GM12878 (cell line): ENCODE measurements around the gene AMBN. TPM values are rescaled to one million over a fixed set of nuclear protein-coding genes. Genes with fewer than 3 reads are reported as not detected.

Experiments used
- ATAC-seq: fragments of 200-7000 bp; cut with Tn5 transposase; 3 replicates; pipeline ENCODE4 v1.9.1; 2020; ENCODE audit warnings: mild to moderate bottlenecking, moderate library complexity
- BruUV-seq: library from RNA; stranded (reverse); fragments of 400-500 nt; replicated peaks from 2 replicates; lab custom pipeline; 2021; lab: Mats Ljungman, UMichigan
- CTCF ChIA-PET: fragments of 300-600 bp; sonication (Branson Sonifier 250); formaldehyde crosslinking; extraction: SDS; loops from one replicate; lab custom pipeline; 2021; ENCODE audit warnings: inconsistent platforms; lab: Yijun Ruan, JAX
- POLR2A ChIA-PET: fragments of 350-600 bp; formaldehyde crosslinking; extraction: SDS; loops from one replicate; lab custom pipeline; 2021; ENCODE audit warnings: inconsistent platforms; lab: Charles Lee
- RAD21 ChIA-PET: fragments of 300-600 bp; sonication (Branson Sonifier 250); formaldehyde crosslinking; loops from one replicate; lab custom pipeline; 2023; ENCODE audit warnings: antibody characterized with exemption; ENCODE audit not compliant: unreplicated experiment; lab: Charles Lee
- SMC1A ChIA-PET: fragments of 300-600 bp; sonication (Branson Sonifier 250); formaldehyde crosslinking; loops from one replicate; lab custom pipeline; 2023; ENCODE audit not compliant: unreplicated experiment, uncharacterized antibody; lab: Charles Lee
- DNase-seq: peaks from one replicate; pipeline ENCODE4 v3.0.0-alpha.2; 2011; ENCODE audit warnings: low read depth, low spot score
- FAIRE-seq: peaks from 3 replicates; lab custom pipeline; 2011; peaks lifted over from hg19 to GRCh38; lab: Jason Lieb, UNC
- H2AFZ ChIP-seq: 2 replicates; pipeline ENCODE4 v1.6.0; 2011; ENCODE audit warnings: low read depth, low read length, control low read depth; ENCODE audit not compliant: control insufficient read depth
- H3K27ac ChIP-seq: 2 replicates; pipeline ENCODE4 v1.5.1; 2011; ENCODE audit warnings: control low read depth; ENCODE audit not compliant: control insufficient read depth, insufficient read depth
- H3K27me3 ChIP-seq, 2 experiments: replicated peaks in 1 of 2; 2 replicates each; pipeline versions ENCODE4 v1.6.0 to v1.6.1; 2011; ENCODE audit warnings: low read length in 1 of 2; ENCODE audit not compliant: control insufficient read depth in 2 of 2, insufficient read depth in 2 of 2
- H3K36me3 ChIP-seq, 2 experiments: 2 replicates each; pipeline ENCODE4 v1.5.1; 2011; ENCODE audit warnings: low read length in 1 of 2; ENCODE audit not compliant: control insufficient read depth in 2 of 2, insufficient read depth in 2 of 2
- H3K4me1 ChIP-seq: 2 replicates; pipeline ENCODE4 v1.6.1; 2011; ENCODE audit warnings: mild to moderate bottlenecking, low read length, moderate library complexity, mixed read lengths; ENCODE audit not compliant: control insufficient read depth, insufficient read depth
- H3K4me2 ChIP-seq: 2 replicates; pipeline ENCODE4 v1.6.0; 2011; ENCODE audit warnings: control low read depth; ENCODE audit not compliant: control insufficient read depth, insufficient read depth
- H3K4me3 ChIP-seq: fragments of 200-600 bp; sonication (generic); 2 replicates; pipeline ENCODE4 v1.5.1; 2016
- H3K79me2 ChIP-seq: 2 replicates; pipeline ENCODE4 v1.6.0; 2011; ENCODE audit warnings: low read length; ENCODE audit not compliant: control insufficient read depth, insufficient read depth
- H3K9ac ChIP-seq: 2 replicates; pipeline ENCODE4 v1.8.0; 2011; ENCODE audit warnings: low read length, control low read depth, mixed read lengths; ENCODE audit not compliant: control insufficient read depth, insufficient read depth
- H3K9me3 ChIP-seq: replicated peaks from 3 replicates; pipeline ENCODE4 v1.5.1; 2011; ENCODE audit warnings: mild to moderate bottlenecking, low read length; ENCODE audit not compliant: control insufficient read depth, insufficient read depth
- H4K20me1 ChIP-seq: 2 replicates; pipeline ENCODE4 v1.6.0; 2011; ENCODE audit not compliant: control insufficient read depth, insufficient read depth
- ASH2L ChIP-seq: fragments of 300-600, 200-600 bp; sonication (generic); IDR thresholded peaks from 2 replicates; pipeline ENCODE4 v1.6.1; 2017; ENCODE audit warnings: low read depth, mild to moderate bottlenecking, borderline replicate concordance
- CEBPB ChIP-seq, 2 experiments: fragments of 150-350 bp in 1 of 2; IDR thresholded peaks; 2 replicates each; pipeline ENCODE4 v1.6.1; 2012 to 2014; ENCODE audit warnings: low read depth in 2 of 2, low read length in 2 of 2, borderline replicate concordance in 1 of 2, inconsistent platforms in 1 of 2
- CHD2 ChIP-seq: IDR thresholded peaks from 2 replicates; pipeline ENCODE4 v1.6.1; 2011; ENCODE audit warnings: low read depth, low read length, improper control_type of control experiment, borderline replicate concordance
- CREB1 ChIP-seq: IDR thresholded peaks from 2 replicates; pipeline ENCODE4 v1.6.1; 2012; ENCODE audit warnings: low read depth, mild to moderate bottlenecking, inconsistent platforms
- MXI1 ChIP-seq: fragments of 150-350 bp; IDR thresholded peaks from 2 replicates; pipeline ENCODE4 v1.6.1; 2011; ENCODE audit warnings: low read depth, mild to moderate bottlenecking, inconsistent platforms, low read length, improper control_type of control experiment
- NFIC ChIP-seq: IDR thresholded peaks from 2 replicates; pipeline ENCODE4 v1.6.1; 2012; ENCODE audit warnings: low read depth, mild to moderate bottlenecking, inconsistent platforms, low read length, moderate library complexity
- NR2F1 ChIP-seq: fragments of 450-650 bp; conservative IDR thresholded peaks from 2 replicates; pipeline ENCODE4 v1.6.1; 2017; ENCODE audit warnings: mild to moderate bottlenecking
- RBBP5 ChIP-seq: fragments of 200-600 bp; sonication (generic); conservative IDR thresholded peaks from 2 replicates; pipeline ENCODE4 v1.6.1; 2016
- RCOR1 ChIP-seq: conservative IDR thresholded peaks from 2 replicates; pipeline ENCODE4 v1.6.1; 2012; ENCODE audit warnings: low read depth, low read length, improper control_type of control experiment
- SIX5 ChIP-seq: IDR thresholded peaks from 2 replicates; pipeline ENCODE4 v1.6.1; 2011; ENCODE audit warnings: mild to moderate bottlenecking, low read depth, low read length, moderate library complexity; ENCODE audit not compliant: severe bottlenecking
- SUZ12 ChIP-seq: fragments of 200-600 bp; sonication (generic); IDR thresholded peaks from one replicate; pipeline ENCODE4 v1.6.1; 2018; ENCODE audit warnings: antibody characterized with exemption, mild to moderate bottlenecking; ENCODE audit not compliant: unreplicated experiment
- WGBS: methylation state at CpG from one replicate; pipeline ENCODE4 v1.1.6; 2016; ENCODE audit warnings: low lambda C conversion rate; ENCODE audit not compliant: insufficient replicate concordance, insufficient coverage; ENCODE audit errors: missing lambda C conversion rate; 5-methylcytosine and 5-hydroxymethylcytosine counted together
- in situ Hi-C: fragments of 300-500 bp; cut with MboI; formaldehyde crosslinking; loops from 9 replicates; pipeline ENCODE4 v1.14.3; 2018; ENCODE audit warnings: mixed read lengths
- intact Hi-C: fragments of 100-400 bp; cut with micrococcal nuclease; formaldehyde crosslinking; loops from one replicate; pipeline ENCODE4 v1.14.2; 2022; ENCODE audit not compliant: unreplicated experiment
- polyA plus RNA-seq, 11 experiments: library from polyadenylated mRNA; depleted of rRNA in 4 of 11; unstranded in 6 of 11; stranded (reverse) in 5 of 11; fragments of >200 nt; fragmentation: Nextera tagmentation in 4 of 11; fragmentation: Illumina TruSeq in 1 of 11; extraction: Ambion mirVana in 4 of 11; extraction: Trizol in 1 of 11; gene quantifications; 1 replicate in 1 of 11; 2 replicates in 10 of 11; pipeline versions ENCODE4 v1.2.1 to v1.2.3, GENCODE V29; 2011 to 2016; ENCODE audit warnings: inconsistent platforms in 2 of 11, missing spikeins in 2 of 11, low read depth in 1 of 11
- total RNA-seq, 4 experiments: library from RNA; depleted of rRNA in 3 of 4; stranded (reverse); fragments of >200 nt in 3 of 4; fragmentation: Illumina TruSeq in 1 of 4; extraction: Trizol in 1 of 4; gene quantifications; 2 replicates each; pipeline versions ENCODE4 v1.2.1 to v1.2.3, GENCODE V29; 2013 to 2021
- TF ChIP-seq, protein P1 (sequence below): fragments of 450-650 bp; IDR thresholded peaks from 2 replicates; pipeline ENCODE4 v1.6.1; 2017; ENCODE audit warnings: mild to moderate bottlenecking

AMBN gene
- total and polyA plus RNA-seq, 10 of the 15 experiments (the other 5 are each of a cell fraction or from before 2014, with no cell fraction given), result 0.18 TPM; not detected in 9

DNA sequence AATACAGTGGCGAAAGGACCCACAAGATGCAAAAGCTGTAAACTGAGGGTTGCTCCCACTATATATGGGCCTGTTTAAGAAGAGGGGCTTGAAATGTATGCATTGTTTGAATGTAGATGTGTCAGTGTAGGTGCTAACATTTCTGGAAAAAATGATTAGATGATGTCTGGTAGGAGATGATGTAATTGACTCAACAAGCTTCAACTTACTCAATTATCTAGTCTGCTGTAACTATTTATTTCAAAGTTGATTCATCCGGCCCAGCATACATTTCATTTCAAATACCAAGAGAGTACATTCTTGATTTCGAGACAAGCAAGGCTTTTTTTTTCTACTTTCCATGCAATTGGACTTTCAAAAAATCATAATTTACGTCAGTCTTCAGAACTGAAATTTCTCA lies 27.2 kb downstream of the AMBN start:
- Histone ChIP-seq H3K9ac (no peak overlapping the region), H3K4me2 (no peak overlapping the region), H3K36me3 (no peaks in the 10 kb centered on the region), H2AFZ (no peak overlapping the region), H3K27me3 (peaks cover 0 to 3% of the 10 kb centered on the region in 2 experiments; a peak in 1 of 4 replicates), H4K20me1 (no peaks in the 10 kb centered on the region), H3K4me1 (no peaks in the 10 kb centered on the region), H3K4me3 (no peak overlapping the region), H3K9me3 (no peaks in the 10 kb centered on the region), H3K79me2 (no peaks in the 10 kb centered on the region), H3K27ac (no peak overlapping the region)
- ChIA-PET POLR2A (no interaction called here), SMC1A (no interaction called here), RAD21 (no interaction called here), CTCF (no interaction called here)
- DNase-seq (no peak), ATAC-seq (no peak), FAIRE-seq (no peak)
- 82% methylated on average over 4 of the region's 4 CpGs for WGBS
- intact Hi-C loops, result no loop called here
- TF ChIP-seq CREB1 (no peak), SIX5 (no peak)
- BruUV-seq, result no TSS peak
- in situ Hi-C loops, result loop anchor here (25.0 kb wide), 2 partner anchors 1093 to 1668 kb away; no protein-coding TSS in a partner anchor

DNA sequence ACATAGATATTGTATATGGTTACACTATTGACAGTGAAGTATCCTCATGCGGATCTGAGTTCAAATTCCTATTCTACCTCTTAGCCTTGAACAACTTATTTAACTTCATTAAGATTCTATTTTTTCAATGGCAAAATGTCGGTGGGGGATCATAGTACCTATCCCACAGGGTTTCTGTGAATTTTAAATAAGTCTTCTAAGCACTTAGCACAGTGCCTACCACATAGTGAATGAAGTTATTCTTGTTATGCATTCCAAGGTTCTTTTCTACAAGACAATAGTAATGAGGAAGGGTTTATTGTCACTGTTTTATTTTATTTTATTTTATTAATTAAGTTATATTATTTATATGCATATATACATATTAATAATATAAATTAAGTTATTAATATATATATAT lies 27.7 kb downstream of the AMBN start:
- BruUV-seq, result no TSS peak
- Histone ChIP-seq H3K9me3 (no peaks in the 10 kb centered on the region), H3K4me1 (no peaks in the 10 kb centered on the region), H2AFZ (no peak overlapping the region), H4K20me1 (no peaks in the 10 kb centered on the region), H3K79me2 (no peaks in the 10 kb centered on the region), H3K4me2 (no peak overlapping the region), H3K9ac (no peak overlapping the region), H3K27ac (no peak overlapping the region), H3K36me3 (no peaks in the 10 kb centered on the region), H3K27me3 (peaks cover 0 to 3% of the 10 kb centered on the region in 2 experiments; a peak in 1 of 4 replicates), H3K4me3 (no peak overlapping the region)
- WGBS, result 88% methylated on average over 2 of the region's 2 CpGs
- TF ChIP-seq CEBPB (IDR thresholded peaks at IDR 0.05; ENCODE audit: borderline replicate concordance in 1 of 2, low read depth in 2 of 2, low read length in 2 of 2) (no peak), NR2F1 (no peak), CREB1 (no peak), MXI1 (no peak), RCOR1 (no peak), NFIC (no peak), CHD2 (no peak), SUZ12 (no peak), ASH2L (no peak), RBBP5 (no peak)
- TF ChIP-seq, protein P1, sequence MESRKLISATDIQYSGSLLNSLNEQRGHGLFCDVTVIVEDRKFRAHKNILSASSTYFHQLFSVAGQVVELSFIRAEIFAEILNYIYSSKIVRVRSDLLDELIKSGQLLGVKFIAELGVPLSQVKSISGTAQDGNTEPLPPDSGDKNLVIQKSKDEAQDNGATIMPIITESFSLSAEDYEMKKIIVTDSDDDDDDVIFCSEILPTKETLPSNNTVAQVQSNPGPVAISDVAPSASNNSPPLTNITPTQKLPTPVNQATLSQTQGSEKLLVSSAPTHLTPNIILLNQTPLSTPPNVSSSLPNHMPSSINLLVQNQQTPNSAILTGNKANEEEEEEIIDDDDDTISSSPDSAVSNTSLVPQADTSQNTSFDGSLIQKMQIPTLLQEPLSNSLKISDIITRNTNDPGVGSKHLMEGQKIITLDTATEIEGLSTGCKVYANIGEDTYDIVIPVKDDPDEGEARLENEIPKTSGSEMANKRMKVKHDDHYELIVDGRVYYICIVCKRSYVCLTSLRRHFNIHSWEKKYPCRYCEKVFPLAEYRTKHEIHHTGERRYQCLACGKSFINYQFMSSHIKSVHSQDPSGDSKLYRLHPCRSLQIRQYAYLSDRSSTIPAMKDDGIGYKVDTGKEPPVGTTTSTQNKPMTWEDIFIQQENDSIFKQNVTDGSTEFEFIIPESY, result no peak
- SMC1A ChIA-PET, result no interaction called here
- intact Hi-C loops, result no loop called here
- in situ Hi-C loops, result loop anchor here (25.0 kb wide), 2 partner anchors 1093 to 1668 kb away; no protein-coding TSS in a partner anchor
- FAIRE-seq (no peak), DNase-seq (no peak), ATAC-seq (no peak)
- RAD21 ChIA-PET, result no interaction called here
- CTCF ChIA-PET, result no interaction called here
- POLR2A ChIA-PET, result no interaction called here
